Astrocyte of the spinal cord (primary cell): Measurements from ENCODE around the gene PLPPR1.
"Not testable (repeated sequence)": the region's sequence is repeated elsewhere in the genome, so short reads cannot be mapped to it uniquely, and the experiment has no call there.

Experiments
- DNase-seq: peaks from one replicate; pipeline ENCODE4 v3.0.0; 2011; ENCODE audit warnings: low read depth, low spot score
- H3K4me3 ChIP-seq: 2 replicates; pipeline ENCODE4 v1.5.1; 2011; ENCODE audit warnings: low read depth, mild to moderate bottlenecking, low read length, moderate library complexity
- CTCF ChIP-seq: IDR thresholded peaks from 2 replicates; pipeline ENCODE4 v1.5.1; 2012; ENCODE audit warnings: low read depth, mild to moderate bottlenecking, low read length, inconsistent platforms
- in situ Hi-C: cut with HindIII; loops from 2 replicates; pipeline ENCODE4 v1.10.0; 2017; ENCODE audit warnings: low sequenced_read_pairs

Gene PLPPR1

GRCh38 chr9:101268426-101268825, 239.9 kb downstream of the PLPPR1 start:
- no peak for DNase-seq
- in situ Hi-C loops = no loop called here
- no peak overlapping the region for H3K4me3 ChIP-seq
- TF ChIP-seq CTCF = no peak

GRCh38 chr9:101269591-101270283, 241.2 kb downstream of the PLPPR1 start:
- in situ Hi-C loops = no loop called here
- no peak for DNase-seq
- no peak overlapping the region for H3K4me3 ChIP-seq
- no peak for TF ChIP-seq CTCF

- no peak for TF ChIP-seq CTCF
- no peak for DNase-seq
- in situ Hi-C loops = no loop called here
- no peak overlapping the region for H3K4me3 ChIP-seq
Observed at GRCh38 chr9:101270302-101270701, 241.8 kb downstream of the PLPPR1 start.

- DNase-seq = no peak
- TF ChIP-seq CTCF = no peak
- no peak overlapping the region for H3K4me3 ChIP-seq
- in situ Hi-C loops = no loop called here
Observed at GRCh38 chr9:101271102-101271501, 242.6 kb downstream of the PLPPR1 start.

GRCh38 chr9:101274971-101275768, 246.6 kb downstream of the PLPPR1 start:
- no peak overlapping the region for H3K4me3 ChIP-seq

GRCh38 chr9:101275769-101276250, 247.3 kb downstream of the PLPPR1 start:
- TF ChIP-seq CTCF = no peak
- no peak overlapping the region for H3K4me3 ChIP-seq
- no peak for DNase-seq
- in situ Hi-C loops = no loop called here

More at GRCh38 chr9:101274971-101275768, 246.6 kb downstream of the PLPPR1 start:
- no peak for TF ChIP-seq CTCF
- in situ Hi-C loops = no loop called here
- no peak for DNase-seq

- in situ Hi-C loops, H3K4me3 ChIP-seq, DNase-seq: not testable (repeated sequence)
Observed at GRCh38 chr9:101291043-101291442, 262.5 kb downstream of the PLPPR1 start.
